K562 (cell line): ENCODE results near the gene WFDC1. TPM values are rescaled to one million over a fixed set of nuclear protein-coding genes. Genes with fewer than 3 reads are reported as not detected.

Source experiments
- ATAC-seq: fragments of 200-7000 bp; cut with Tn5 transposase; 3 replicates; pipeline ENCODE4 v1.9.1; 2020; ENCODE audit warnings: moderate library complexity
- BruUV-seq: library from RNA; stranded (reverse); fragments of 400-500 nt; replicated peaks from 2 replicates; lab custom pipeline; 2021; lab: Mats Ljungman, UMichigan
- CTCF ChIA-PET: fragments of 300-600 bp; formaldehyde crosslinking; extraction: SDS; loops from one replicate; lab custom pipeline; 2021; ENCODE audit warnings: low intra/inter-chr PET ratio; lab: Yijun Ruan, JAX
- POLR2A ChIA-PET: fragments of 300-600, 350-650 bp; sonication (Branson Sonifier 250); formaldehyde crosslinking; extraction: SDS; loops from one replicate; lab custom pipeline; 2021; ENCODE audit warnings: antibody characterized with exemption, inconsistent platforms; lab: Yijun Ruan, JAX
- DNase-seq, 4 experiments: peaks; one replicate each; pipeline versions ENCODE4 v3.0.0 to v3.0.0-alpha.2; 2011 to 2018; ENCODE audit warnings: low spot score in 3 of 4, mixed read lengths in 3 of 4; ENCODE audit errors: extremely low read depth in 1 of 4
- FAIRE-seq: peaks from 2 replicates; lab custom pipeline; 2011; peaks lifted over from hg19 to GRCh38; lab: Jason Lieb, UNC
- H2AFZ ChIP-seq: 2 replicates; pipeline ENCODE4 v1.6.0; 2011; ENCODE audit warnings: low read depth, low read length, control low read depth, inconsistent platforms
- H3K27ac ChIP-seq: fragments of 200-600 bp; 3 replicates; pipeline ENCODE4 v1.8.0; 2011; ENCODE audit warnings: low read depth, mild to moderate bottlenecking, control low read depth, inconsistent platforms, low read length, moderate library complexity, mixed read lengths; ENCODE audit errors: extremely low read depth
- H3K27me3 ChIP-seq, 2 experiments: fragments of 300-600 bp in 1 of 2; 2 replicates in 1 of 2; 3 replicates in 1 of 2; pipeline versions ENCODE4 v1.6.0 to v1.8.0; 2011; ENCODE audit warnings: inconsistent platforms in 2 of 2, low read length in 2 of 2, mild to moderate bottlenecking in 1 of 2, mixed read lengths in 1 of 2, moderate library complexity in 1 of 2; ENCODE audit not compliant: control insufficient read depth in 2 of 2, insufficient read depth in 2 of 2
- H3K36me3 ChIP-seq: fragments of 300-600 bp; 3 replicates; pipeline ENCODE4 v1.8.0; 2011; ENCODE audit warnings: mild to moderate bottlenecking, low read length, inconsistent platforms; ENCODE audit not compliant: control insufficient read depth, insufficient read depth
- H3K4me1 ChIP-seq, 2 experiments: fragments of 200-600 bp in 1 of 2; replicated peaks in 1 of 2; 2 replicates in 1 of 2; 3 replicates in 1 of 2; pipeline versions ENCODE4 v1.5.1 to v1.8.0; 2011; ENCODE audit warnings: inconsistent platforms in 2 of 2, low read length in 2 of 2, mild to moderate bottlenecking in 1 of 2, mixed read lengths in 1 of 2, moderate library complexity in 1 of 2; ENCODE audit not compliant: control insufficient read depth in 2 of 2, insufficient read depth in 2 of 2
- H3K4me2 ChIP-seq: 2 replicates; pipeline ENCODE4 v1.6.1; 2011; ENCODE audit warnings: low read length, control low read depth, inconsistent platforms, mixed read lengths; ENCODE audit not compliant: insufficient read depth
- H3K4me3 ChIP-seq: fragments of 200-600 bp; sonication (generic), shearing (Covaris generic); 2 replicates; pipeline ENCODE4 v1.5.1; 2016; ENCODE audit warnings: control low read depth, inconsistent platforms
- H3K79me2 ChIP-seq: fragments of 200-600 bp; 3 replicates; pipeline ENCODE4 v1.8.0; 2011; ENCODE audit warnings: low read length, inconsistent platforms; ENCODE audit not compliant: control insufficient read depth, insufficient read depth
- H3K9ac ChIP-seq, 2 experiments: 2 replicates each; pipeline versions ENCODE4 v1.6.0 to v1.6.1; 2011; ENCODE audit warnings: low read depth in 2 of 2, low read length in 2 of 2, control low read depth in 1 of 2, inconsistent platforms in 1 of 2, mild to moderate bottlenecking in 1 of 2, mixed read lengths in 1 of 2; ENCODE audit not compliant: insufficient read depth in 1 of 2
- H3K9me1 ChIP-seq: one replicate; pipeline ENCODE4 v1.6.0; 2011; ENCODE audit warnings: inconsistent platforms, mild to moderate bottlenecking, low read length, moderate library complexity; ENCODE audit not compliant: control insufficient read depth, insufficient read depth
- H3K9me3 ChIP-seq: replicated peaks from 2 replicates; pipeline ENCODE4 v1.5.1; 2011; ENCODE audit warnings: low read depth, low read length, inconsistent platforms; ENCODE audit not compliant: control insufficient read depth, insufficient read depth
- H4K20me1 ChIP-seq: replicated peaks from 2 replicates; pipeline ENCODE4 v1.6.1; 2011; ENCODE audit warnings: low read length, inconsistent platforms, mixed read lengths; ENCODE audit not compliant: control insufficient read depth, insufficient read depth
- C11orf30 ChIP-seq: fragments of 450-650 bp; IDR thresholded peaks from 2 replicates; pipeline ENCODE4 v1.6.1; 2016; ENCODE audit warnings: low read depth, mild to moderate bottlenecking
- ILF3 ChIP-seq: fragments of 450-650 bp; IDR thresholded peaks from 2 replicates; pipeline ENCODE4 v1.6.1; 2018; ENCODE audit warnings: antibody characterized with exemption, mild to moderate bottlenecking, moderate library complexity, borderline replicate concordance
- MAFF ChIP-seq: IDR thresholded peaks from 2 replicates; pipeline ENCODE4 v1.6.1; 2012; ENCODE audit warnings: low read length, improper control_type of control experiment
- PHB ChIP-seq: fragments of 250-450 bp; sonication (Bioruptor Pico); IDR thresholded peaks from 2 replicates; pipeline ENCODE4 v1.5.0; 2021
- RBM25 ChIP-seq: fragments of 200-400 bp; formaldehyde crosslinking; IDR thresholded peaks from 2 replicates; pipeline ENCODE4 v1.6.1; 2018; ENCODE audit warnings: low read length, low read depth, moderate library complexity; ENCODE audit not compliant: severe bottlenecking
- STAT5A ChIP-seq: IDR thresholded peaks from 2 replicates; pipeline ENCODE4 v1.6.1; 2012; ENCODE audit warnings: low read length, inconsistent platforms, borderline replicate concordance
- ZNF3 ChIP-seq: fragments of 250-450 bp; sonication (Bioruptor Pico); IDR thresholded peaks from 2 replicates; pipeline ENCODE4 v1.5.0; 2021; ENCODE audit warnings: mild to moderate bottlenecking, moderate library complexity
- WGBS: fragments of 100-300 bp; shearing (Covaris generic); methylation state at CpG from one replicate; pipeline ENCODE4 v1.1.6; 2016; ENCODE audit warnings: low coverage, mixed read lengths; ENCODE audit not compliant: insufficient coverage; ENCODE audit errors: missing lambda C conversion rate; 5-methylcytosine and 5-hydroxymethylcytosine counted together
- in situ Hi-C: fragments of 300-500 bp; cut with MboI; formaldehyde crosslinking; loops from 4 replicates; pipeline ENCODE4 v1.15.0; 2018; ENCODE audit warnings: inconsistent platforms, mixed read lengths
- intact Hi-C: fragments of 100-400 bp; cut with micrococcal nuclease; formaldehyde crosslinking; loops from 2 replicates; pipeline ENCODE4 v1.14.2; 2022
- polyA plus RNA-seq, 8 experiments: library from polyadenylated mRNA; depleted of rRNA in 4 of 8; stranded (reverse) in 5 of 8; unstranded in 3 of 8; fragments of >200 nt; fragmentation: Nextera tagmentation in 2 of 8; fragmentation: Illumina TruSeq in 1 of 8; extraction: Ambion mirVana in 2 of 8; extraction: Trizol in 1 of 8; gene quantifications; 2 replicates each; pipeline versions ENCODE4 v1.2.1 to v1.2.3, GENCODE V29; 2011 to 2014; ENCODE audit warnings: inconsistent platforms in 1 of 8, missing spikeins in 1 of 8
- total RNA-seq, 7 experiments: library from RNA; depleted of rRNA in 6 of 7; stranded (reverse); fragments of >200 nt in 6 of 7; fragmentation: Illumina TruSeq in 2 of 7; extraction: Trizol in 2 of 7; gene quantifications; 2 replicates each; pipeline versions ENCODE4 v1.2.1 to v1.2.3, GENCODE V29; 2011 to 2021; ENCODE audit warnings: low replicate concordance in 1 of 7
- TF ChIP-seq, protein P1 (sequence below): fragments of 250-450 bp; sonication (Bioruptor Pico); IDR thresholded peaks from 2 replicates; pipeline ENCODE4 v1.4.0; 2020
- TF ChIP-seq, protein P2 (sequence below), 2 experiments: fragments of 450-650 bp; IDR thresholded peaks; 2 replicates each; pipeline ENCODE4 v1.6.1; 2018; ENCODE audit warnings: mild to moderate bottlenecking in 2 of 2, low read depth in 1 of 2; ENCODE audit not compliant: partially characterized antibody in 2 of 2
- TF ChIP-seq, protein P3 (sequence below): sonication (generic); formaldehyde crosslinking; IDR thresholded peaks from 2 replicates; pipeline ENCODE4 v1.8.0; 2023; ENCODE audit warnings: mild to moderate bottlenecking, missing genetic modification reagents

WFDC1 gene
- total and polyA plus RNA-seq, 9 of the 15 experiments (the other 6 are each of a cell fraction or from before 2014, with no cell fraction given), result not detected

DNA sequence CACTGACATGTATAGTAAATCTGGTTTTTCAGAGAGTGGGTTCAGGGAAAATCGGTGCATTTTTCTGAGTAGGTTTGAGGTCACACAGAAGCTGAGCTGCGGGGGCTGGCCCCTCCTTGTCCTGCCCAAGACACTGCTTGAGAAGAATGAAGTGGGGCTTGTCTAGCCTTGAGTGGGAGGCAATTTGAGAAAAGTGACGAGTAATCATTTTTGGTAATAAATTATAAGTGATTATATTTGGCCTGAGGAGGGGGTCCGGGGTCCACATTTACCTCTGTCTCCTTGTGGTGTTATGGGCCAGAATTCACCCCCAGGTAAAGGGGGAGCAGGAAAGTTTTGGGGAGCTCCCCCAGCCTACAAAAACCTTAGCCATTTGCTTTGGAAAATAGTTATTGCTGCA lies 28.1 kb downstream of the WFDC1 start:
- DNase-seq, result no peak
- H2AFZ ChIP-seq, result no peak overlapping the region
- no peaks in the 10 kb centered on the region for H3K36me3 ChIP-seq
- H4K20me1 ChIP-seq, result no peaks in the 10 kb centered on the region
- POLR2A ChIA-PET, result no interaction called here
- BruUV-seq, result no TSS peak
- no peak overlapping the region for H3K4me3 ChIP-seq
- H3K9me3 ChIP-seq, result peaks cover 2% of the 10 kb centered on the region; the same call in 1 of the 2 replicates
- peaks cover 40 to 51% of the 10 kb centered on the region in 2 experiments for H3K27me3 ChIP-seq
- no peak overlapping the region for H3K9ac ChIP-seq
- no peak for ATAC-seq
- CTCF ChIA-PET, result no interaction called here
- no peaks in the 10 kb centered on the region for H3K79me2 ChIP-seq
- no peaks in the 10 kb centered on the region for H3K4me1 ChIP-seq
- in situ Hi-C loops (no loop called here), intact Hi-C loops (no loop called here)
- no peak overlapping the region for H3K4me2 ChIP-seq
- no peaks in the 10 kb centered on the region for H3K9me1 ChIP-seq
- FAIRE-seq, result no peak
- 0% methylated on average over 4 of the region's 4 CpGs for WGBS
- H3K27ac ChIP-seq, result no peak overlapping the region
- TF ChIP-seq, protein P1, sequence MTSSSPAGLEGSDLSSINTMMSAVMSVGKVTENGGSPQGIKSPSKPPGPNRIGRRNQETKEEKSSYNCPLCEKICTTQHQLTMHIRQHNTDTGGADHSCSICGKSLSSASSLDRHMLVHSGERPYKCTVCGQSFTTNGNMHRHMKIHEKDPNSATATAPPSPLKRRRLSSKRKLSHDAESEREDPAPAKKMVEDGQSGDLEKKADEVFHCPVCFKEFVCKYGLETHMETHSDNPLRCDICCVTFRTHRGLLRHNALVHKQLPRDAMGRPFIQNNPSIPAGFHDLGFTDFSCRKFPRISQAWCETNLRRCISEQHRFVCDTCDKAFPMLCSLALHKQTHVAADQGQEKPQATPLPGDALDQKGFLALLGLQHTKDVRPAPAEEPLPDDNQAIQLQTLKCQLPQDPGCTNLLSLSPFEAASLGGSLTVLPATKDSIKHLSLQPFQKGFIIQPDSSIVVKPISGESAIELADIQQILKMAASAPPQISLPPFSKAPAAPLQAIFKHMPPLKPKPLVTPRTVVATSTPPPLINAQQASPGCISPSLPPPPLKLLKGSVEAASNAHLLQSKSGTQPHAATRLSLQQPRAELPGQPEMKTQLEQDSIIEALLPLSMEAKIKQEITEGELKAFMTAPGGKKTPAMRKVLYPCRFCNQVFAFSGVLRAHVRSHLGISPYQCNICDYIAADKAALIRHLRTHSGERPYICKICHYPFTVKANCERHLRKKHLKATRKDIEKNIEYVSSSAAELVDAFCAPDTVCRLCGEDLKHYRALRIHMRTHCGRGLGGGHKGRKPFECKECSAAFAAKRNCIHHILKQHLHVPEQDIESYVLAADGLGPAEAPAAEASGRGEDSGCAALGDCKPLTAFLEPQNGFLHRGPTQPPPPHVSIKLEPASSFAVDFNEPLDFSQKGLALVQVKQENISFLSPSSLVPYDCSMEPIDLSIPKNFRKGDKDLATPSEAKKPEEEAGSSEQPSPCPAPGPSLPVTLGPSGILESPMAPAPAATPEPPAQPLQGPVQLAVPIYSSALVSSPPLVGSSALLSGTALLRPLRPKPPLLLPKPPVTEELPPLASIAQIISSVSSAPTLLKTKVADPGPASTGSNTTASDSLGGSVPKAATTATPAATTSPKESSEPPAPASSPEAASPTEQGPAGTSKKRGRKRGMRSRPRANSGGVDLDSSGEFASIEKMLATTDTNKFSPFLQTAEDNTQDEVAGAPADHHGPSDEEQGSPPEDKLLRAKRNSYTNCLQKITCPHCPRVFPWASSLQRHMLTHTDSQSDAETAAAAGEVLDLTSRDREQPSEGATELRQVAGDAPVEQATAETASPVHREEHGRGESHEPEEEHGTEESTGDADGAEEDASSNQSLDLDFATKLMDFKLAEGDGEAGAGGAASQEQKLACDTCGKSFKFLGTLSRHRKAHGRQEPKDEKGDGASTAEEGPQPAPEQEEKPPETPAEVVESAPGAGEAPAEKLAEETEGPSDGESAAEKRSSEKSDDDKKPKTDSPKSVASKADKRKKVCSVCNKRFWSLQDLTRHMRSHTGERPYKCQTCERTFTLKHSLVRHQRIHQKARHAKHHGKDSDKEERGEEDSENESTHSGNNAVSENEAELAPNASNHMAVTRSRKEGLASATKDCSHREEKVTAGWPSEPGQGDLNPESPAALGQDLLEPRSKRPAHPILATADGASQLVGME (CRISPR knock-in tag), result no peak
- TF ChIP-seq MAFF, result peak; percentile 8; the same call in 1 of the 2 replicates
- TF ChIP-seq C11orf30, result peak; percentile 58; the same call in 1 of the 2 replicates
- no peak for TF ChIP-seq STAT5A
- TF ChIP-seq, protein P2, sequence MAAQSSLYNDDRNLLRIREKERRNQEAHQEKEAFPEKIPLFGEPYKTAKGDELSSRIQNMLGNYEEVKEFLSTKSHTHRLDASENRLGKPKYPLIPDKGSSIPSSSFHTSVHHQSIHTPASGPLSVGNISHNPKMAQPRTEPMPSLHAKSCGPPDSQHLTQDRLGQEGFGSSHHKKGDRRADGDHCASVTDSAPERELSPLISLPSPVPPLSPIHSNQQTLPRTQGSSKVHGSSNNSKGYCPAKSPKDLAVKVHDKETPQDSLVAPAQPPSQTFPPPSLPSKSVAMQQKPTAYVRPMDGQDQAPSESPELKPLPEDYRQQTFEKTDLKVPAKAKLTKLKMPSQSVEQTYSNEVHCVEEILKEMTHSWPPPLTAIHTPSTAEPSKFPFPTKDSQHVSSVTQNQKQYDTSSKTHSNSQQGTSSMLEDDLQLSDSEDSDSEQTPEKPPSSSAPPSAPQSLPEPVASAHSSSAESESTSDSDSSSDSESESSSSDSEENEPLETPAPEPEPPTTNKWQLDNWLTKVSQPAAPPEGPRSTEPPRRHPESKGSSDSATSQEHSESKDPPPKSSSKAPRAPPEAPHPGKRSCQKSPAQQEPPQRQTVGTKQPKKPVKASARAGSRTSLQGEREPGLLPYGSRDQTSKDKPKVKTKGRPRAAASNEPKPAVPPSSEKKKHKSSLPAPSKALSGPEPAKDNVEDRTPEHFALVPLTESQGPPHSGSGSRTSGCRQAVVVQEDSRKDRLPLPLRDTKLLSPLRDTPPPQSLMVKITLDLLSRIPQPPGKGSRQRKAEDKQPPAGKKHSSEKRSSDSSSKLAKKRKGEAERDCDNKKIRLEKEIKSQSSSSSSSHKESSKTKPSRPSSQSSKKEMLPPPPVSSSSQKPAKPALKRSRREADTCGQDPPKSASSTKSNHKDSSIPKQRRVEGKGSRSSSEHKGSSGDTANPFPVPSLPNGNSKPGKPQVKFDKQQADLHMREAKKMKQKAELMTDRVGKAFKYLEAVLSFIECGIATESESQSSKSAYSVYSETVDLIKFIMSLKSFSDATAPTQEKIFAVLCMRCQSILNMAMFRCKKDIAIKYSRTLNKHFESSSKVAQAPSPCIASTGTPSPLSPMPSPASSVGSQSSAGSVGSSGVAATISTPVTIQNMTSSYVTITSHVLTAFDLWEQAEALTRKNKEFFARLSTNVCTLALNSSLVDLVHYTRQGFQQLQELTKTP (IDR thresholded peaks at IDR 0.05; ENCODE audit: low read depth in 1 of 2, partially characterized antibody in 2 of 2), result no peak
- no peak for TF ChIP-seq ZNF3 (CRISPR knock-in tag)
- TF ChIP-seq RBM25, result no peak
- TF ChIP-seq ILF3, result no peak
- TF ChIP-seq PHB (CRISPR knock-in tag), result no peak
- TF ChIP-seq, protein P3, sequence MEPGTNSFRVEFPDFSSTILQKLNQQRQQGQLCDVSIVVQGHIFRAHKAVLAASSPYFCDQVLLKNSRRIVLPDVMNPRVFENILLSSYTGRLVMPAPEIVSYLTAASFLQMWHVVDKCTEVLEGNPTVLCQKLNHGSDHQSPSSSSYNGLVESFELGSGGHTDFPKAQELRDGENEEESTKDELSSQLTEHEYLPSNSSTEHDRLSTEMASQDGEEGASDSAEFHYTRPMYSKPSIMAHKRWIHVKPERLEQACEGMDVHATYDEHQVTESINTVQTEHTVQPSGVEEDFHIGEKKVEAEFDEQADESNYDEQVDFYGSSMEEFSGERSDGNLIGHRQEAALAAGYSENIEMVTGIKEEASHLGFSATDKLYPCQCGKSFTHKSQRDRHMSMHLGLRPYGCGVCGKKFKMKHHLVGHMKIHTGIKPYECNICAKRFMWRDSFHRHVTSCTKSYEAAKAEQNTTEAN (CRISPR knock-in tag), result no peak
